ENCODE data around the gene POLR1A. TPM values are rescaled to one million over a fixed set of nuclear protein-coding genes. Genes with fewer than 3 reads are reported as not detected.

Gene POLR1A
- total and polyA plus RNA-seq, 4 donors, result 5.5 to 39.1 (median 9.7) TPM

- peaks cover 0 to 3% (median 2%) of the 10 kb centered on the region in 4 donors for H3K9me3 ChIP-seq (ENCODE audit: control insufficient read depth in 4 of 4, insufficient read depth in 3 of 4, low read length in 3 of 4)
- no peak overlapping the region for H3K9ac ChIP-seq (ENCODE audit: insufficient read depth in 1 of 2, low read length in 2 of 2)
- no peaks in the 10 kb centered on the region for H3K36me3 ChIP-seq (ENCODE audit: control insufficient read depth in 4 of 4, insufficient read depth in 4 of 4, low read length in 4 of 4)
- ATAC-seq (ENCODE audit: insufficient read depth, low FRiP score) (no peak), DNase-seq (no peak)
- H3K27ac ChIP-seq (ENCODE audit: low read depth in 1 of 2, low read length in 1 of 2), result peak overlapping the region in 1 of 2 donors; percentile 15
- H3K4me1 ChIP-seq (ENCODE audit: control insufficient read depth in 5 of 5, insufficient read depth in 5 of 5, low read length in 5 of 5), result peaks cover 0 to 52% (median 24%) of the 10 kb centered on the region in 5 donors
- no peak for TF ChIP-seq CTCF (IDR thresholded peaks at IDR 0.05; ENCODE audit: control extremely low read depth, extremely low read depth)
- 70% methylated on average over 10 of the region's 10 CpGs for WGBS, 2 donors
- no peak overlapping the region for H3K4me3 ChIP-seq
- H3K27me3 ChIP-seq (ENCODE audit: control insufficient read depth in 3 of 3, insufficient read depth in 3 of 3, low read length in 2 of 3), result no peaks in the 10 kb centered on the region
Observed at GRCh38 chr2:86000131-86000937, 105.4 kb downstream of the POLR1A start.

- Histone ChIP-seq H3K27ac (ENCODE audit: low read depth in 1 of 2, low read length in 1 of 2) (peak overlapping the region in 1 of 2 donors; percentile 93), H3K27me3 (ENCODE audit: control insufficient read depth in 3 of 3, insufficient read depth in 3 of 3, low read length in 2 of 3) (no peaks in the 10 kb centered on the region), H3K9me3 (ENCODE audit: control insufficient read depth in 4 of 4, insufficient read depth in 3 of 4, low read length in 3 of 4) (peaks cover 0 to 3% (median 0%) of the 10 kb centered on the region in 4 donors), H3K9ac (ENCODE audit: insufficient read depth in 1 of 2, low read length in 2 of 2) (peak overlapping the region; percentile 19 to 46), H3K4me1 (ENCODE audit: control insufficient read depth in 5 of 5, insufficient read depth in 5 of 5, low read length in 5 of 5) (peaks cover 0 to 56% (median 31%) of the 10 kb centered on the region in 5 donors), H3K36me3 (ENCODE audit: control insufficient read depth in 4 of 4, insufficient read depth in 4 of 4, low read length in 4 of 4) (no peaks in the 10 kb centered on the region), H3K4me3 (no peak overlapping the region)
- ATAC-seq (ENCODE audit: insufficient read depth, low FRiP score), result peak; percentile 5
- peak in 2 of 3 donors; percentile 55 to 64 for DNase-seq
- 49 to 52% methylated on average over 8 of the region's 8 CpGs for WGBS, 2 donors
- no peak for TF ChIP-seq CTCF (IDR thresholded peaks at IDR 0.05; ENCODE audit: control extremely low read depth, extremely low read depth)
Observed at GRCh38 chr2:85999061-85999831, 106.4 kb downstream of the POLR1A start.

- H3K9me3 ChIP-seq (ENCODE audit: control insufficient read depth in 4 of 4, insufficient read depth in 3 of 4, low read length in 3 of 4), result peaks cover 0 to 3% (median 0%) of the 10 kb centered on the region in 4 donors
- no peak overlapping the region for H3K4me3 ChIP-seq
- no peaks in the 10 kb centered on the region for H3K36me3 ChIP-seq (ENCODE audit: control insufficient read depth in 4 of 4, insufficient read depth in 4 of 4, low read length in 4 of 4)
- H3K27ac ChIP-seq (ENCODE audit: low read depth in 1 of 2, low read length in 1 of 2), result peak overlapping the region; percentile 3 to 93
- H3K4me1 ChIP-seq (ENCODE audit: control insufficient read depth in 5 of 5, insufficient read depth in 5 of 5, low read length in 5 of 5), result peaks cover 0 to 56% (median 31%) of the 10 kb centered on the region in 5 donors
- DNase-seq (peak; percentile 59 to 74 (median 73)), ATAC-seq (ENCODE audit: insufficient read depth, low FRiP score) (peak; percentile 11)
- no peaks in the 10 kb centered on the region for H3K27me3 ChIP-seq (ENCODE audit: control insufficient read depth in 3 of 3, insufficient read depth in 3 of 3, low read length in 2 of 3)
- peak overlapping the region; percentile 19 to 46 for H3K9ac ChIP-seq (ENCODE audit: insufficient read depth in 1 of 2, low read length in 2 of 2)
- 51 to 68% methylated on average over 18 of the region's 18 CpGs for WGBS, 2 donors
- no peak for TF ChIP-seq CTCF (IDR thresholded peaks at IDR 0.05; ENCODE audit: control extremely low read depth, extremely low read depth)
Observed at GRCh38 chr2:85998071-85998991, 107.4 kb downstream of the POLR1A start.

Data from lung (tissue), 12 donors.